SK-N-SH (cell line): ENCODE measurements around the gene CYSLTR2. TPM values are rescaled to one million over a fixed set of nuclear protein-coding genes. Genes with fewer than 3 reads are reported as not detected.

Experiments
- CTCF ChIA-PET: fragments of 300-600, 350-600 bp; formaldehyde crosslinking; extraction: SDS; loops from one replicate; lab custom pipeline; 2021; lab: Yijun Ruan, JAX
- POLR2A ChIA-PET: fragments of 350-600 bp; sonication (Branson Sonifier 250); formaldehyde crosslinking; extraction: SDS; loops from one replicate; lab custom pipeline; 2020; ENCODE audit warnings: antibody characterized with exemption, inconsistent platforms; lab: Yijun Ruan, JAX
- DNase-seq: peaks from one replicate; pipeline ENCODE4 v3.0.0; 2012
- H2AFZ ChIP-seq: fragments of 200-600 bp; sonication (generic); 2 replicates; pipeline ENCODE4 v1.8.1; 2016; ENCODE audit warnings: antibody characterized with exemption, mild to moderate bottlenecking, low read depth
- H3F3A ChIP-seq: fragments of 200-600 bp; sonication (generic); replicated peaks from 2 replicates; pipeline ENCODE3; 2016; ENCODE audit warnings: antibody characterized with exemption, mild to moderate bottlenecking; ENCODE audit not compliant: insufficient read depth
- H3K27ac ChIP-seq, 2 experiments: fragments of 200-500 bp in 1 of 2; fragments of 200-600 bp in 1 of 2; sonication (Bioruptor generic) in 1 of 2; sonication (generic), shearing (Covaris generic) in 1 of 2; 2 replicates each; pipeline versions ENCODE4 v1.5.1 to v1.6.1; 2014 to 2016; ENCODE audit warnings: low read depth in 2 of 2, inconsistent platforms in 1 of 2, low read length in 1 of 2, mild to moderate bottlenecking in 1 of 2, mixed read lengths in 1 of 2
- H3K27me3 ChIP-seq: fragments of 200-600 bp; sonication (generic), shearing (Covaris generic); 2 replicates; pipeline ENCODE4 v1.6.1; 2016; ENCODE audit warnings: mixed run types; ENCODE audit not compliant: insufficient read depth
- H3K36me3 ChIP-seq, 2 experiments: fragments of 200-500 bp in 1 of 2; fragments of 200-600 bp in 1 of 2; sonication (Bioruptor generic) in 1 of 2; sonication (generic) in 1 of 2; replicated peaks in 1 of 2; 2 replicates each; pipeline versions ENCODE3 to v1.5.1; 2014 to 2016; ENCODE audit warnings: low read length in 1 of 2, mild to moderate bottlenecking in 1 of 2; ENCODE audit not compliant: insufficient read depth in 2 of 2, control insufficient read depth in 1 of 2
- H3K4me1 ChIP-seq, 2 experiments: fragments of 200-500 bp in 1 of 2; fragments of 200-600 bp in 1 of 2; sonication (Bioruptor generic) in 1 of 2; sonication (generic), shearing (Covaris generic) in 1 of 2; 2 replicates each; pipeline versions ENCODE4 v1.5.1 to v1.6.1; 2014 to 2016; ENCODE audit warnings: low read depth in 1 of 2, low read length in 1 of 2, mixed run types in 1 of 2; ENCODE audit not compliant: insufficient read depth in 2 of 2, control insufficient read depth in 1 of 2
- H3K4me2 ChIP-seq: fragments of 200-600 bp; sonication (generic), shearing (Covaris generic); 2 replicates; pipeline ENCODE4 v1.6.1; 2017; ENCODE audit warnings: mixed run types
- H3K4me3 ChIP-seq, 2 experiments: fragments of 200-500 bp in 1 of 2; fragments of 200-600 bp in 1 of 2; sonication (Bioruptor generic) in 1 of 2; sonication (generic), shearing (Covaris generic) in 1 of 2; 2 replicates each; pipeline versions ENCODE4 v1.5.1 to v1.8.1; 2014 to 2016; ENCODE audit warnings: low read depth in 2 of 2, inconsistent platforms in 1 of 2, low read length in 1 of 2, mild to moderate bottlenecking in 1 of 2, mixed read lengths in 1 of 2, moderate library complexity in 1 of 2
- H3K79me2 ChIP-seq: fragments of 200-600 bp; sonication (generic); 2 replicates; pipeline ENCODE4 v1.8.1; 2017; ENCODE audit warnings: mild to moderate bottlenecking; ENCODE audit not compliant: insufficient read depth
- H3K9ac ChIP-seq: fragments of 200-600 bp; sonication (generic); 2 replicates; pipeline ENCODE4 v1.6.1; 2017; ENCODE audit warnings: mixed run types
- H3K9me2 ChIP-seq: fragments of 200-600 bp; sonication (generic); 2 replicates; pipeline ENCODE4 v1.6.1; 2017; ENCODE audit warnings: mixed run types
- H3K9me3 ChIP-seq: fragments of 200-600 bp; sonication (generic); 2 replicates; pipeline ENCODE4 v1.6.1; 2017; ENCODE audit warnings: mixed run types, mild to moderate bottlenecking, moderate library complexity
- H4K20me1 ChIP-seq: fragments of 200-600 bp; sonication (generic); 2 replicates; pipeline ENCODE4 v1.6.1; 2017; ENCODE audit warnings: mild to moderate bottlenecking, mixed run types; ENCODE audit not compliant: insufficient read depth
- CHD2 ChIP-seq: fragments of 150-350 bp; IDR thresholded peaks from 2 replicates; pipeline ENCODE4 v1.6.1; 2018; ENCODE audit warnings: low read length; ENCODE audit not compliant: partially characterized antibody
- CTCF ChIP-seq: fragments of 200-600 bp; sonication (generic); IDR thresholded peaks from 2 replicates; pipeline ENCODE4 v1.6.1; 2017; ENCODE audit warnings: antibody characterized with exemption, mild to moderate bottlenecking, moderate library complexity
- EP300 ChIP-seq, 2 experiments: IDR thresholded peaks; 2 replicates each; pipeline versions ENCODE4 v1.4.0 to v1.6.1; 2012; ENCODE audit warnings: borderline replicate concordance in 1 of 2, low read depth in 1 of 2, low read length in 1 of 2
- FOXJ3 ChIP-seq: sonication (generic); formaldehyde crosslinking; IDR thresholded peaks from 2 replicates; pipeline ENCODE4 v1.5.1; 2020; ENCODE audit warnings: mild to moderate bottlenecking, missing genetic modification reagents
- FOXM1 ChIP-seq: IDR thresholded peaks from 2 replicates; pipeline ENCODE4 v1.4.0; 2012; ENCODE audit warnings: low read depth, mild to moderate bottlenecking
- GABPA ChIP-seq: IDR thresholded peaks from 2 replicates; pipeline ENCODE4 v1.4.0; 2012; ENCODE audit warnings: low read depth, mild to moderate bottlenecking
- MEF2A ChIP-seq: IDR thresholded peaks from 2 replicates; pipeline ENCODE4 v1.4.0; 2012; ENCODE audit warnings: low read depth, borderline replicate concordance
- MXI1 ChIP-seq: IDR thresholded peaks from 2 replicates; pipeline ENCODE4 v1.6.1; 2012; ENCODE audit warnings: mild to moderate bottlenecking, low read depth, low read length, improper control_type of control experiment
- RAD21 ChIP-seq: IDR thresholded peaks from 2 replicates; pipeline ENCODE4 v1.6.1; 2012; ENCODE audit warnings: mild to moderate bottlenecking, low read length
- RCOR1 ChIP-seq: fragments of 150-350 bp; IDR thresholded peaks from 2 replicates; pipeline ENCODE4 v1.6.1; 2017; ENCODE audit warnings: antibody characterized with exemption, low read length
- RFX5 ChIP-seq: IDR thresholded peaks from 2 replicates; pipeline ENCODE4 v1.6.1; 2012; ENCODE audit warnings: mild to moderate bottlenecking, improper control_type of control experiment, low read length
- TCF12 ChIP-seq: IDR thresholded peaks from 2 replicates; pipeline ENCODE4 v1.4.0; 2012
- TEAD4 ChIP-seq: IDR thresholded peaks from 2 replicates; pipeline ENCODE4 v1.4.0; 2012; ENCODE audit warnings: mild to moderate bottlenecking, borderline replicate concordance; ENCODE audit not compliant: insufficient read depth
- USF1 ChIP-seq: IDR thresholded peaks from 2 replicates; pipeline ENCODE4 v1.4.0; 2012; ENCODE audit warnings: low read depth, borderline replicate concordance
- USF2 ChIP-seq: fragments of 150-350 bp; IDR thresholded peaks from 2 replicates; pipeline ENCODE4 v1.6.1; 2017; ENCODE audit warnings: antibody characterized with exemption, low read length, low read depth, borderline replicate concordance
- WGBS: methylation state at CpG from one replicate; pipeline ENCODE4 v1.1.6; 2017; ENCODE audit warnings: low lambda C conversion rate; 5-methylcytosine and 5-hydroxymethylcytosine counted together
- polyA plus RNA-seq, 3 experiments: library from polyadenylated mRNA; depleted of rRNA; stranded (reverse); fragments of >200 nt; gene quantifications; 2 replicates each; pipeline ENCODE4 v1.2.3, GENCODE V29; 2012
- TF ChIP-seq, protein P1 (sequence below): IDR thresholded peaks from 2 replicates; pipeline ENCODE4 v1.4.0; 2012; ENCODE audit warnings: low read depth, borderline replicate concordance

The CYSLTR2 gene
- polyA plus RNA-seq, 1 of the 3 experiments (the other 2 are of a cell fraction): 0.12 TPM

GRCh38 chr13:48642061-48642460 lies 11.7 kb upstream of the CYSLTR2 start:
- 87% methylated on average over 6 of the region's 6 CpGs for WGBS
- CTCF ChIA-PET: no interaction called here
- peaks cover 0 to 3% of the 10 kb centered on the region in 2 experiments; a peak in 1 of 4 replicates for H3K4me1 ChIP-seq

DNA sequence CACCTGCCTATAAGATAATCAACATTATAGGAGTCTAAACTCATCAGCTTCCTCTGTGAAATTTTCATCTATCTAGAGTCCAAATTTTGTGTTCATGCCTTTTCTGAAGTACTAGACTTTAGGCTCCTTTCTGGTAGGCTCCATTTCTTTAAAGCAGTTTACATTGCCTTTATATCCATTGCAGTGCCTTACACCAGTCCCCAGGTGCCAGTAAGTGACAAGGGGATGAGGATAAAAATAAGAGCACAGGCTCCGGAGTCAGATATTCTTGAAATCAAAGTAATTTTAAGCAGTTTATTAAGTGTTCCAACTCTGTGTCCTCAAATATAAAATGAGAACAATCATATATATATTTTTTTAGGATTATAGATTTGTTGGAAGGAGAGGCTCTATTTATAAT lies 10.6 kb upstream of the CYSLTR2 start:
- Histone ChIP-seq H3K4me1 (peaks cover 0 to 3% of the 10 kb centered on the region in 2 experiments; a peak in 1 of 4 replicates), H3K9me3 (no peaks in the 10 kb centered on the region), H4K20me1 (no peaks in the 10 kb centered on the region), H3F3A (no peaks in the 10 kb centered on the region), H3K79me2 (no peaks in the 10 kb centered on the region), H3K9me2 (no peaks in the 10 kb centered on the region)
- TF ChIP-seq RAD21 (peak; percentile 25; the same call in 1 of the 2 replicates), CHD2 (no peak)
- TF ChIP-seq, all 33 proteins: peak for 1
- Histone ChIP-seq H3K27me3 (no peaks in the 10 kb centered on the region), H3K4me3 (no peak overlapping the region), H3K9ac (no peak overlapping the region), H2AFZ (no peak overlapping the region), H3K36me3 (no peaks in the 10 kb centered on the region), H3K27ac (no peak overlapping the region), H3K4me2 (no peak overlapping the region)
- CTCF ChIA-PET: interaction anchor here (1.0 kb wide), 1 partner anchor 16 kb away, joined by 3 read pairs; no protein-coding TSS in a partner anchor
- no peak for DNase-seq
- POLR2A ChIA-PET: no interaction called here
- 72% methylated on average over 1 of the region's 1 CpG for WGBS

More at GRCh38 chr13:48642061-48642460, 11.7 kb upstream of the CYSLTR2 start:
- Histone ChIP-seq H3F3A (no peaks in the 10 kb centered on the region), H3K4me3 (no peak overlapping the region), H3K27me3 (no peaks in the 10 kb centered on the region), H3K9me3 (no peaks in the 10 kb centered on the region), H3K4me2 (no peak overlapping the region), H4K20me1 (no peaks in the 10 kb centered on the region), H2AFZ (no peak overlapping the region), H3K36me3 (no peaks in the 10 kb centered on the region)
- DNase-seq: no peak
- POLR2A ChIA-PET: no interaction called here
- no peak for TF ChIP-seq TEAD4
- TF ChIP-seq CTCF: no peak
- TF ChIP-seq MXI1: no peak
- TF ChIP-seq, all 33 proteins: peak for 0
- Histone ChIP-seq H3K9ac (no peak overlapping the region), H3K79me2 (no peaks in the 10 kb centered on the region), H3K9me2 (no peaks in the 10 kb centered on the region), H3K27ac (no peak overlapping the region)

GRCh38 chr13:48644141-48644540 lies 9.6 kb upstream of the CYSLTR2 start:
- Histone ChIP-seq H3K4me1 (peaks cover 0 to 3% of the 10 kb centered on the region in 2 experiments; a peak in 1 of 4 replicates), H3K27me3 (no peaks in the 10 kb centered on the region), H3K9ac (no peak overlapping the region), H3K4me3 (no peak overlapping the region), H4K20me1 (no peaks in the 10 kb centered on the region), H3K27ac (no peak overlapping the region), H3K79me2 (no peaks in the 10 kb centered on the region), H3K4me2 (no peak overlapping the region), H3K36me3 (no peaks in the 10 kb centered on the region), H3K9me2 (no peaks in the 10 kb centered on the region), H3K9me3 (no peaks in the 10 kb centered on the region), H2AFZ (no peak overlapping the region), H3F3A (no peaks in the 10 kb centered on the region)
- DNase-seq: no peak
- 50% methylated on average over 3 of the region's 5 CpGs for WGBS
- POLR2A ChIA-PET: no interaction called here
- CTCF ChIA-PET: interaction anchor here (0.8 to 1.0 kb wide), 2 partner anchors 17 to 63 kb away, joined by 3 to 4 read pairs; no protein-coding TSS in a partner anchor
- TF ChIP-seq USF1 (no peak), TEAD4 (no peak), GABPA (no peak), RAD21 (no peak), USF2 (no peak), FOXJ3 (CRISPR knock-in tag) (no peak), TCF12 (no peak), FOXM1 (no peak), RFX5 (no peak), MEF2A (no peak), RCOR1 (no peak), EP300 (IDR thresholded peaks at IDR 0.05; ENCODE audit: borderline replicate concordance in 1 of 2, low read depth in 1 of 2, low read length in 1 of 2) (no peak)
- TF ChIP-seq, protein P1, sequence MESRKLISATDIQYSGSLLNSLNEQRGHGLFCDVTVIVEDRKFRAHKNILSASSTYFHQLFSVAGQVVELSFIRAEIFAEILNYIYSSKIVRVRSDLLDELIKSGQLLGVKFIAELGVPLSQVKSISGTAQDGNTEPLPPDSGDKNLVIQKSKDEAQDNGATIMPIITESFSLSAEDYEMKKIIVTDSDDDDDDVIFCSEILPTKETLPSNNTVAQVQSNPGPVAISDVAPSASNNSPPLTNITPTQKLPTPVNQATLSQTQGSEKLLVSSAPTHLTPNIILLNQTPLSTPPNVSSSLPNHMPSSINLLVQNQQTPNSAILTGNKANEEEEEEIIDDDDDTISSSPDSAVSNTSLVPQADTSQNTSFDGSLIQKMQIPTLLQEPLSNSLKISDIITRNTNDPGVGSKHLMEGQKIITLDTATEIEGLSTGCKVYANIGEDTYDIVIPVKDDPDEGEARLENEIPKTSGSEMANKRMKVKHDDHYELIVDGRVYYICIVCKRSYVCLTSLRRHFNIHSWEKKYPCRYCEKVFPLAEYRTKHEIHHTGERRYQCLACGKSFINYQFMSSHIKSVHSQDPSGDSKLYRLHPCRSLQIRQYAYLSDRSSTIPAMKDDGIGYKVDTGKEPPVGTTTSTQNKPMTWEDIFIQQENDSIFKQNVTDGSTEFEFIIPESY: no peak
